ENCODE data around the gene CRTC3.
A peak's percentile ranks its signal among the peaks of the same experiment; 100 is the strongest.
"Not testable (repeated sequence)": the region's sequence is repeated elsewhere in the genome, so short reads cannot be mapped to it uniquely, and the experiment has no call there.

Gene CRTC3

DNA sequence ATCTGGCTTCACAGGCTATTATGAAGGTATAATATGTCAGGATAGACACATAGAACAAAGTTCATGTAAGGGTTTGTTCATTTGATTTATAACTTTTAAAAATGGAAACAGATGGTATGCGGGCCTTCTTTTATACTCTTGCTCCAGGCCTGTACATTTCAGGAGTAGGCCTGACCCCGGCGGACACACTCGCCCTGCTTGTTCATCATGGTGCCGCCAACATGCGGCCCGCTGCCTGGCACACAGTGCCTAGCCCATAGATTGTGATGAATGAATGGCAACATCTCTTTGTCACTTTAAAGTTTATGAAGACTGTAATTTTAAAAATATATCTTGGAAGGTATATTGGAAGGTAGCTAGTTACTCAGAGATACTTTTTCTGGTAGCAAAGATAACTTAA, 95.3 kb downstream of the CRTC3 start:
- DNase-seq: no peak

DNA sequence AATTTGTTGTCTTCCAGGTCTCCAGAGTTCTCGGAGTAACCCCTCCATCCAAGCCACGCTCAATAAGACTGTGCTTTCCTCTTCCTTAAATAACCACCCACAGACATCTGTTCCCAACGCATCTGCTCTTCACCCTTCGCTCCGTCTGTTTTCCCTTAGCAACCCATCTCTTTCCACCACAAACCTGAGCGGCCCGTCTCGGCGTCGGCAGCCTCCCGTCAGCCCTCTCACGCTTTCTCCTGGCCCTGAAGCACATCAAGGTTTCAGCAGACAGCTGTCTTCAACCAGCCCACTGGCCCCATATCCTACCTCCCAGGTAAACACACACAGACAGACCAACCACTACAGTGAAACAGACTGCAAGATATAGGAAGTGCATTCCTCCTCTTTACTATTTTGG, 99.5 kb downstream of the CRTC3 start:
- DNase-seq: no peak

DNA sequence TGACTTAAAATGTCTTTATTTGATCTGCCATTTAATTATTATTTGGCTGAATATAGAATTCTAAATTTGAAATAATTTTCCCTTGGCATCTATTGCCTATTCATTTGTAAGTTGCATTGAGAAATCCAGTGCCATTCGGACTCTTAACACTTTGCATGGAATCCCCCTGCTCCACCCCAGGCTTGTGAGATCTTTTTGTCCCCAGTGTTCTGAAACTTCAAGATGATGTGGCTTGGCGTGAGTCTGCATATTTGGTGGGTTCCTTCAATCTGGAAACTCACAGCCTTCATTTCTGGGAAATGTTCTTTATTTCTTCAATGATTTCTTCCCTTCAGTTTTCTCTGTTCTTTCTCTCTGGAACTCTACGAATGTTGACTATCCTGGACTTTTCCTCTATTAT, 103.6 kb downstream of the CRTC3 start:
- DNase-seq: no peak

DNA sequence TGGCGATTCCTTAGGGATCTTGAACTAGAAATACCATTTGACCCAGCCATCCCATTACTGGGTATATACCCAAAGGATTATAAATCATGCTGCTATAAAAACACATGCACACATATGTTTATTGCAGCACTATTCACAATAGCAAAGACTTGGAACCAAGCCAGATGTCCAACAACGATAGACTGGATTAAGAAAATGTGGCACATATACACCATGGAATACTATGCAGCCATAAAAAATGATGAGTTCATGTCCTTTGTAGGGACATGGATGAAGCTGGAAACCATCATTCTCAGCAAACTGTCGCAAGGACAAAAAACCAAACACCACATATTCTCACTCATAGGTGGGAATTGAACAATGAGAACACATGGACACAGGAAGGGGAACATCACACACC, 107.3 kb downstream of the CRTC3 start:
- not testable (repeated sequence) for DNase-seq

DNA sequence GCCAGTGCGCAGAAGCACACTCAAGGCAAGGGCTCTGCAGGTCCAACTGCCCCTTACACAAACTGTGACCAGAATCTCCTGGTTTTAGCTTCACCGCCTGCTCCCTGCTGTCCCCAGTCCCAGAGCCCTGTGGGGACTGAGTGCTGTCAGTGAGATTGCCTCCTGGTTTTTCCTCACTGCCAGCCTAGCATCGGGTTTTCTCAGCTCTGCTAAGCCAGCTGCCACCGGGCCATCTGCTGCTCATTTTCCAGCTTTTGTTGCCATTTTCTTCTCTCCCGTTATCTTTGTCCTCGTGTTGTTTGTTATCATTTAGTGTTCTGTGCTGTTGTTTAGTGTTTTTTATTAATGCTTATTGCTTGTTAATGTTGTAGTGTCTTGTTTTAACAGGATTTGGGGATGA, 108.0 kb downstream of the CRTC3 start:
- no peak for DNase-seq

DNA sequence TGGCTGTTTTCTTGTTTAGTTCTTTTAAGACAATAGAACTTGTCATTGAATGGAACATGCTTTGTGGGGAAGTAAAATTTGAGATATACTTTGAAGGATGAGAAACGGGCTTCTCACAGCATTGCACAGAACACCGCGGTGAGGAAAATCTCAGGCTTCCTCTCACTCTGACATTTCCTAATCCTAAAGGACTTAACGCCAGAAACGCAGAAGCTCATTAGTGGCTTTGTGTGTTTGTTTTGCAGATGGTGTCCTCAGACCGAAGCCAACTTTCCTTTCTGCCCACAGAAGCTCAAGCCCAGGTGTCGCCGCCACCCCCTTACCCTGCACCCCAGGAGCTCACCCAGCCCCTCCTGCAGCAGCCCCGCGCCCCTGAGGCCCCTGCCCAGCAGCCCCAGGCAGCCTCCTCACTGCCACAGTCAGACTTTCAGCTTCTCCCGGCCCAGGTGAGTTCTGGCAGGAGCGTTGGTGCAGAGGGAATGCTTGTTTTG, 108.5 kb downstream of the CRTC3 start:
- no peak for DNase-seq

DNA sequence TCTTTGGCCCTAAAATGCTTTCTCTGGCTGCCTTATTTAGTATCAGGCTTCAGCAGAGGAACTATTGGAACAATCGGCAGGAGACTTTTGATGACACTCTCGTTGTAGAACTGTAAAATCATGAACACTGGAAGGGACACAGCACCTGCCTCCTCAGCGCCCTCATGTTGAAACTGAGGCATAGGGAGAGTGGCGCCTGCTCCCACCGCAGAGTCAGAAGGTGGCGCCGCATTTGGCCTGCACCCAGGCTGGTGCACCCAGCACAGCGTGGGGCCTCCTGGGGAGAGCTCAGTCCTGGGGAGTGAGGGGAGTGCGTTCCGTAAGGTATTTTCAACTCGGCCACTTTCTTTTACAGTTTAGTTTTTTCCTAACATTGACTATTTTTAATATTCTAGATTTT, 109.2 kb downstream of the CRTC3 start:
- DNase-seq: no peak

DNA sequence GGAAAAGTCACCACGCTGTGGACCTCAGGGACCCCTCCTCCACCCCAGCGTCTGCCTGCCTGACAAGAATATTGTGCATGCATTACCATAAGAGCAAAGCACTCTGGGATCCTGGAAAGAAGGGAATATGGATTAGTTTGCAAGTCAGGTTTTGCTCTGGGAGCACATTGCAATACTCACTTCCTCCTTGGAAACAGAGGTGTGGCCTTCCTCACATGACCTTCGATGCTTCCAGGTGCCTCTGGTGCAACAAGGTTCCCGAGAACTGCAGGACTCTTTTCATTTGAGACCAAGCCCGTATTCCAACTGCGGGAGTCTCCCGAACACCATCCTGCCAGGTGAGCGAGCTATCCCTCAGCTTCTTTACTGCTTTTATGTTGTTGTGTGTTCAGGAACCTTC, 111.1 kb downstream of the CRTC3 start:
- DNase-seq: no peak

DNA sequence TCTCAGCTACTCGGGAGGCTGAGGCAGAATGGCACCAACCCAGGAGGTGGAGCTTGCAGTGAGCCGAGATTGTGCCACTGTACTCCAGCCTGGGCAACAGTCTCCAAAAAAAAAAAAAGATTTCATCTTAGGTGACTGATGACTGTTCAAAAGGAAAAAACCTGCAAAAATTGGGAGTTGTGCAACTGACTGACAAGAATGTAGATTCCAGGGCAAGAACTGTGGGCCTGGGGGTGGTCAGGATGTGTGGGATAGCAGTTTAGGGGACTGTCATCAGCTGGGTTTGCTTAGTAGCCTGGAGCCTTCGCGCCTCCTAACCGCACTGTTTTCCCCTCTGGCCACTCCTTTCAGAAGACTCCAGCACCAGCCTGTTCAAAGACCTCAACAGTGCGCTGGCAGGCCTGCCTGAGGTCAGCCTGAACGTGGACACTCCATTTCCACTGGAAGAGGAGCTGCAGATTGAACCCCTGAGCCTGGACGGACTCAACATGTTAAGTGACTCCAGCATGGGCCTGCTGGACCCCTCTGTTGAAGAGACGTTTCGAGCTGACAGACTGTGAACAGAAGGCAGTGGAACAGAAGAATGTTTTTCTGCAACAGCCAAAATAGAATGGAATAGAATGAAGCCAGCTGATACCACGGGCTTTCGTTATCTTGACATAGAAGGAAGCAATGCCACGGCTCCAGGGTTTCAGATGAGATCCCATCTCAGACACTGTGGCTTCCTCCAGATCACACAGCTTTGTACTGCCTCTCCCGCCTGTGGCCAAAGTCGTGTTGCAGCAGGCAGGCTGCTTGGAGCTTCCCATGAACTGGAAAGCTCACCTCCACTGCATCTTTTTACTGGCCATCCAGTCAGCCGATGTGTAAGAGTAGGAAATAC, 112.1 kb downstream of the CRTC3 start:
- DNase-seq: no peak

DNA sequence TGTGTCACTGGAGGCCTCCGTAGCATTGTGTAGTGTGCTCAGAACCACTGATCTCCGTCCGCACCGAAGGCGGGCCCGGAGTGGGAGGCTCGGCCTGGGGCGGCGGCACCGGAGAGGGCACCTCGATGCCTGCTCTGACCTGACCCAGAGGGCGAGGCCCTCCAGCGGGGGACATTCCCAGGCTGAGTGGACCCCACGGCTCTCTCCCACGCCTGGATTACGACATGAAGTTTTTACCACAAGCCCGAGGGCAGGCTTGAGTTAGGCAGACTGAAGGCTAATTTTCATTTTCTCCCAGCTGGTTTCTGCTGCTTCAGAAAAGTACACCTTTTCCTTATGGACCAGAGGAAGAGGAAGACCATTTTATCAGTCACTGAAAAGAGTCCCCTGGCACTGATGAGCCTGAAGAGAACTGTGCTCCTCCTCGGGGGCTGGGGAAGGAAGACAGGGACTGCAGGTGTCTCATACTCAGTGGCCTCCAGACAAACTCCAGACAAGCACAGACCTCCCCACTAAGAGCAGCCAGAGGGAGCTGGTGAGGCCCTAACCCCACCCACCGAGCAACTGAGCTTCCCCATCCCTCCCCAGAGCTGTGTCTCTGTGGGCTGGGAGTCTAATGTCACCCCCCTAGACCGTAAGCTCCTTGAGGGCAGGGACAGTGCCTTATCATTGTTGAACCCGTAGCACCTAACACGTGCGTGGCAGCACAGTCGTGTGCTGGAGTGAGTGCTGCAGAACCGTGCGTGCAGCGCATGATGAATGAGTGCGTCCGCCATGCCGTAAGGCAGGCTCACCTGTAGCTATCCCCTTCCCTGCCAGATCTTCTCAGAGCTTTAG, 113.0 kb downstream of the CRTC3 start:
- DNase-seq: no peak

DNA sequence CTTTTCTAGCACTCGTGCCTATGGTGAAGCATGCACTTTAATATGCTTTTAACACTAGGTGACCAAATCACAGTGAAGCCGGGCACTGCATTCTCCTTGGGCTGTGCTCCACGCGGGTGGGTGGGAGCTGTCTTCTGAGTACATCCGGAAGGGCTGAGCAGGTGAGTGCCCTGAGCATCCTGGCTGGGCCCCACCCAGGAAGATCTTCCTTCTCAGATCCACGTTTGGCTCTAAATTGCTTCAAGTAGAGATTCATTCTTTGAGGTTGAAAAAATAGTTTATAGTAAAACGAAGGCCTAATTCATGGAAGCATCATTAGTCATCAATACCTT, 113.5 kb downstream of the CRTC3 start:
- no peak for DNase-seq

DNA sequence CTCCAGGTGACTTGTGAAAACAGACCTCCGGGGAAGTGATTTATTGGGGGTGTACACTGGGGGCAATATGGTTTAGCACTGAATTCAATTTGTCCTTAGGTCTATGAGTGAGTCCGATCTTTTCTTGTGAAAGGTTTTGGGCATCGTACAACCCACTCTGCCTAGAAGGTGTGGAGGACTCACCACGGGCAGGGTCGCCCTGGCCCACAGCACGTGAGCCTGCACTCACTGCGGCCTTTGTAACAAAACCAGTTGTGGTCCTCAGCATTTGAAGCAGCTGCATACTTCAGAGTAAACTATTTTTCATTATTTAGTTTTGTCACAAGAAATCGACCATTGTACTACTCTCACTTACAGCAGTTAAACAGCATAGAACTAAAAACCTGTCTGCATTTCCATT, 114.8 kb downstream of the CRTC3 start:
- no peak for DNase-seq

DNA sequence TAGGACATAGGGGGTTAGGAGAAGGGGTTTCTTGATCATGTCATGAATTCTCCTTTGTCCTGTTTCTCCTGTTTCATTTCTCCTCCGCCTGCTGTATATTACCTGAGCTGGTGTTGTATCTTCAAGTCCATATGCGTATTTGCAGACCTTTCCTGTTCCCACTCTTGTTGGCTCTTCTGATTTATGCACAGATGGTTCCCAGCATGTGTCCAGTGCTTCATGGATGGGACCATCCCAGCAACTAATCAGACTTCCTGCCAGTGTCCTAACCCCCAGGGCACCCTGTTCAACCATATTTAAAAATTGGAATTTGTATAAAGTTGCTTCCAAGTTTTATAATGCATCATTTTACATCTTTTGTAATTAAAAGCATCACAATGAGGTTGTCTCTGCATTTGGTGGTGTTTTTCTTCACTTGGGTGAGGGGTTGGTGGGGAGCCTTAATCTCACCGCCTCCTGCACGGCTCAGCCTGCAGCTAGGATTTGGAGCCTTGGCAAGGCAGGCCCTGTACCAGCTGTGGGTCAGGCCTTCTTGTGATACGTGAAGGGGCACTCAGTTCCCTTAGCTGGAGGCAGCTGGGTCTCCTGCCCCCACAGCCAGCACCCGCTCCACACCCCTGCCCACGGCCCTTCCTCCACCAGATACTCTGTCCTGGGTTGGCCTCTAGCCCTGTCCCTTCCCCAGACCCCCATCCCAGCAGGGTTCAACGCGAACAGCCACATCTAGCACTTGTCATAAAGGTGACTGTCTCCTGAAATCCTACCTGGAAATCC, 115.4 kb downstream of the CRTC3 start:
- no peak for DNase-seq

DNA sequence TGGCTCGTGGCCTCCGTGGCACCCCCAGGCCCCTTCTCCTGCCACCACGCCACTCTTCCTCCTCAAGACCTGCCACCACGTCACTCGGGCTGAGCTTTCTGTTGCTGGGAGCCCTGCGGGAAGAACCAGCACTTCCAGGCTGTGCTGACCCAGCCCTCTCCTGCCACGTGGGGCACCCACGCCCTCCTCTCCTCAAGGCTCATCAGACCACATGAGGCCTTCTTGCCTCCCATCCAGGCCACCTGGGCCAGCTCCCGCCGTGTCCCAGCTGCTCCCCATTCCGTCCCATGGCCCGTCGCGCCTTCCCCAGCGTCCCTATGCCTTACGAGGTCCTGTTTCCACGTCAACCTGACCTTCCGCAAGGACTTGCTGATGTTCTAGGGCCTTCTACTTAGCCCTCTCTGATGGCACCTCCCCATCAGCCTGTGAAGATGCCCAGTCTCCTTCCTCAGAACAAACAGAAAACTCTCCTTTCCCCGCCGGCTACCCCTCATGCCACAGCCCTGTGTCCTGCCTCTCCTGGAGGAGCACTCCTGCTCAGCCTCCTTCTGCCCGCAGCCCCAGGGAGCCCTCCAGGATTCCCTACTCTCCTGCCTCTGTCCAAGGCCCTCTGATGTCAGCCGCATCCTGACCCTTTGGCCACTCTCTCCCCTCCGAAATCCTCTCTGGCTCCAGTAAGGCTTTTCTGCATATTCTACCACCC, 116.3 kb downstream of the CRTC3 start:
- DNase-seq: no peak

DNA sequence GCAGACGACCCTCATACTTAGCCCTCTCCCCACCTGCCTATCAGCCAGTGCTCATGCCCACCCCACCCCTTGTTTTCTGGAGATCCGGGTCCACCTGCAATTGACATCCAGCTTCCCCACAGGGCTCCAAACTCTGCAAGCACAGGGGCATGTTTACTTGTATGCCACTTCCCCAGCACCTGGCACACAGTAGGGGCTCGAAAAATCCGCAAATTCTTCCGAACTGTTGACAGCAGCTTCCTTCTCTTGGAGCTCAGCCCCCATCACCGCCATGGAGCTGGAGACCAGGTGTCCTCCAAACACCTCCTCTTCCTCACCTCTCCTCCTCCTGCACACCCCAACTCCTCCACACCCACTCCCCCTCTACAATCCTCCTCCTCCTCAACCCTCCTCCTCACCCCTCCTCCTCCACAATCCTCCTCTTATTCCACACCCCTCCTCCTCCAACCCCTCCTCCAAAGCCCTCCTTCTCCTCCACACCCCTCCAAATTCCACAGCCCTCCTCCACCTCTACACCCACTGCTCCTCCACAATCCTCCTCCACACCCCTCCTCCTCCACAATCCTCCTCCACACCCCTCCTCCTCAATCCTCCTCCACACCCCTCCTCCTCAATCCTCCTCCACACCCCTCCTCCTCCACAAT, 117.1 kb downstream of the CRTC3 start:
- no peak for DNase-seq

DNA sequence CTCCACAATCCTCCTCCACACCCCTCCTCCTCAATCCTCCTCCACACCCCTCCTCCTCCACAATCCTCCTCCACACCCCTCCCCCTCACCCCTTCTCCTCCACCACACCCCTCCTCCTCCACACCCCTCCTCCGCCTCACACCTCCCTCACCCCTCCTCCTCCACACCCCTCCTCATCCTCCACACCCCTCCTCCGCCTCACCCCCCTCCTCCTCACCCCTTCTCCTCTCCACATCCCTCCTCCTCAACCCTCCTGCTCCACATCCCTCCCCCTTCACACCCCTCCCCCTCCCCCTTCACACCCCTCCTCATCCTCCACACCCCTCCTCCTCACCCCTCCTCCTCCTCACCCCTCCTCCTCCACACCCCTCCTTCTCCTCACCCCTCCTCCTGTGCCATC, 117.6 kb downstream of the CRTC3 start:
- no peak for DNase-seq

DNA sequence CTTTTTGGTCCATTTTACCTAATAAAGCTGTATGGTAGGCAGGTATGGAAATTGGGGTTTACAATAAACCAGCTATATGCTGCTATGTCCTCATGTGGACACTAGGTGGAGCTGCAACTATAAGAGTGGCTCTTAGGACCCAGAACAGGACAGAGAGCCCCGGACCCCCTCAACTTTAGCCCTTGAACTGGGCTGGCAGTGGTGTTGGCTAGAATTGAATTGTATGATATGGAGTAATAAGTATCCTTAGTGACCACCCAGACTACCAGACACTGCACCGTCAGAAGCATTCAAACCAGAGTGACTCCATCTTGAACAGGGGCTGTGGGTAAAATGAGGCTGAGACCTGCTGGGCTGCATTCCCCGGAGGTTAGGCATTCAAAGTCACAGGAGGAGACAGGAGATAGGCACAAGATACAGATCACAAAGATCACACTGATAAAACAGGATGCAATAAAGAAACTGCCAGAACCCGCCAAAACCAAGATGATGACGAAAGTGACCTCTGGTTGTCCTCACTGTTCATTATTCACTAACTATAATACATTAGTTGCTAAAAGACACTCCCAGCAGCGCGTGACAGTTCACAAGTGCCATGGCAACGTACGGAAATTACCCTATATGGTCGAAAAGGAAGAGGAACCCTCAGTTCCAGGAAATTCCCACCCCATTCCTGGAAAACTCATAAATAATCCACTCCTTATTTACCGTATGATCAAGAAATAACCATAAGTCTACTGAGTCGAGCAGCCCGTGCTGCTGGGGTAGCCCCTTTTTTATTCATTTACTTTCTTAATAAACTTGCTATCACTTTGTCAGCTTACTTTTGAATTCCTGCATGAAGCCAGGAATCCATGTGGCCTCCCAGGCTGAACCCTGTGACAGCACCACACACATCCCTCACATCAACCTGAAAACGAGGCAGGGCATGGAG, 118.7 kb downstream of the CRTC3 start:
- DNase-seq: peak; percentile 17 to 71 (median 46)

DNA sequence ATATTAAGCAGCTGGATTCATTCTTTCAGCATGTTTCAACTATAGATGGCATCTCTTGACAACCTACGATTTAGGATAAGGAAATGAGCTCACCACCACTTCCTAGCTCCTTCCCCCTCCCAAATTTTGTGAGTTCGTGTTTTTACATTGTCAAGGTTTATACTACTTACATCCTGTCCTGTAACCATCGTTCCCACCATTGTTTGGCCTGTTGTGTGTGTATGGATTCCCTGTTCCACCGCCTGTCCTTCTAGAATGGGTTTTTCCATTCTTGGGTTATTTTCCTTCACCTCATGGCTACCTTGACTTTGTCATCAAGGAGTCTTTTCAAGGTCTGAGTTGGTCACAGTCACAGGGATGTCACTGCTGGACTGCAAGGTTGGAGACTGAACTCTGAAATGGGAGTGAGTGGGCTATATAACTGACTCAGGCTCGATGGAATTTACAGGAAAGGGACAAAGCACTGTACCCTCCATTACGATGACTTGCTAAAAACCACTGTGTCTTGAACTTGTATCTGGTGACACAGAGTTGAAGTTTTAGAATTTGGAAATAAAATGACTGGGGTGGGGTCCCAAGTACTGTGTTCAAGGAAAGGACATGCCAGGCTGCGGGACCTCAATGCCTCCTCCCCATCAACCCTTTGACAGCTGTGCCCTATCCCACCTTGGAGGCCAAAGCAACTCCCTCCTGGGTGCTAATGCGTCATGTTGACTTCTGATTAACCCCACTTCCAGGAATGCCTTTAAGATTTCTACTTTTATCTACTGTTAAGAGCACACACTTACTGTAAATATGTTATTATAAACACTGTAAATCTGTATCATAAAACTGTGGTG, 120.6 kb downstream of the CRTC3 start:
- no peak for DNase-seq

DNA sequence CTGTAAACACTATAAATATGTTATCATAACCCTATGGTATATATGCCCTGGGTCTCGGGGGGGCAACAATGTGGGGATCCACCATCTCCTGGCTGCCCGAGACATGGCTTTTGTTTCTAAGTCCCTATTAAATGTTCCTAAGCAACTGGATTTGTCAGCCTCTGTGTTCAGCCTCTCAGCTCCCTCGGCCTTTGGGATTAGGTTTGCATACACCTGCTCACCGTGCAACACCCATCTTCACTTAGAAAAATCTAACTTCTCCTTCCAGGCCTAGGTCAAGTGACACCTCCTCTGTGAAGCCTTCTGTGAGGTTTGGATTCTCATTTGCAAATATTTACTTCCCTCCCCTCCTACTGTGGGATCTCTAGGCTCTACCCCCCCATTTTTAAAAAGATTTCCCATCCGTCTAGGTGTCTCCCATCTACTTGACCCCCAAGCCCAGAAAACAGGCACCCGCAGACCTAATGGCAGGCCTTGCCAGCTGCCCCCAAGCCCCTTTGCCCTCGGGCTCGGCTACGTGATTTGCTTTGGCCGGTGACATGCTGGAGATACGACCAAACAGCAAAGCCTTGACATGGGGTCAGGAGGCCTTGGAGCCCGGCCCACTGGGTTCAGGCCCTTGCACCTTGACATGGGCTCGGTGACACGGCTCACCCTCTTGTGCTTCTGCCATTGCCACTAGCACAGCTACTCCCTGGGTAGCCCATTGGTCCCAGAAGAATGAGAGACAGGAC, 121.4 kb downstream of the CRTC3 start:
- no peak for DNase-seq

Measured in stimulated activated naive CD4-positive, alpha-beta T cell (primary cell).